Hepatocyte (in vitro differentiated cells): ENCODE measurements around the gene PLCXD3.

Source experiments
- EZH2phosphoT487 ChIP-seq: fragments of 200-600 bp; sonication (generic); IDR thresholded peaks from one replicate; pipeline ENCODE4 v1.6.1; 2018; ENCODE audit warnings: antibody characterized with exemption, mild to moderate bottlenecking, low read depth, moderate library complexity; ENCODE audit not compliant: unreplicated experiment, severe bottlenecking
- TF ChIP-seq, protein P1 (sequence below): fragments of 200-600 bp; sonication (generic); IDR thresholded peaks from 2 replicates; pipeline ENCODE4 v1.5.1; 2016; ENCODE audit warnings: antibody characterized with exemption, mild to moderate bottlenecking; ENCODE audit not compliant: poor library complexity

GRCh38 chr5:41465493-41466171, 44.8 kb downstream of the PLCXD3 start:
- TF ChIP-seq, protein P1, sequence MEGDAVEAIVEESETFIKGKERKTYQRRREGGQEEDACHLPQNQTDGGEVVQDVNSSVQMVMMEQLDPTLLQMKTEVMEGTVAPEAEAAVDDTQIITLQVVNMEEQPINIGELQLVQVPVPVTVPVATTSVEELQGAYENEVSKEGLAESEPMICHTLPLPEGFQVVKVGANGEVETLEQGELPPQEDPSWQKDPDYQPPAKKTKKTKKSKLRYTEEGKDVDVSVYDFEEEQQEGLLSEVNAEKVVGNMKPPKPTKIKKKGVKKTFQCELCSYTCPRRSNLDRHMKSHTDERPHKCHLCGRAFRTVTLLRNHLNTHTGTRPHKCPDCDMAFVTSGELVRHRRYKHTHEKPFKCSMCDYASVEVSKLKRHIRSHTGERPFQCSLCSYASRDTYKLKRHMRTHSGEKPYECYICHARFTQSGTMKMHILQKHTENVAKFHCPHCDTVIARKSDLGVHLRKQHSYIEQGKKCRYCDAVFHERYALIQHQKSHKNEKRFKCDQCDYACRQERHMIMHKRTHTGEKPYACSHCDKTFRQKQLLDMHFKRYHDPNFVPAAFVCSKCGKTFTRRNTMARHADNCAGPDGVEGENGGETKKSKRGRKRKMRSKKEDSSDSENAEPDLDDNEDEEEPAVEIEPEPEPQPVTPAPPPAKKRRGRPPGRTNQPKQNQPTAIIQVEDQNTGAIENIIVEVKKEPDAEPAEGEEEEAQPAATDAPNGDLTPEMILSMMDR = no peak
- no peak for TF ChIP-seq EZH2phosphoT487
